ENCODE results near the gene ARPIN.

ARPIN gene

GRCh38 chr15:89848970-89849292 is 63.8 kb downstream of the ARPIN start:
- DNase-seq (ENCODE audit: low spot score): no peak
- no peak for TF ChIP-seq CTCF (IDR thresholded peaks at IDR 0.05; ENCODE audit: extremely low read depth, missing control alignments)

- TF ChIP-seq CTCF (IDR thresholded peaks at IDR 0.05; ENCODE audit: extremely low read depth, missing control alignments): no peak
- no peak for DNase-seq (ENCODE audit: low spot score)
Measured at GRCh38 chr15:89847101-89847500, 65.7 kb downstream of the ARPIN start.

GRCh38 chr15:89845305-89845893 is 67.4 kb downstream of the ARPIN start:
- DNase-seq (ENCODE audit: low spot score): no peak

More at GRCh38 chr15:89845305-89845893, 67.4 kb downstream of the ARPIN start:
- no peak for TF ChIP-seq CTCF (IDR thresholded peaks at IDR 0.05; ENCODE audit: extremely low read depth, missing control alignments)

Measured in GM20000 (cell line).